ENCODE measurements around the gene NDFIP2.

NDFIP2 gene

DNA sequence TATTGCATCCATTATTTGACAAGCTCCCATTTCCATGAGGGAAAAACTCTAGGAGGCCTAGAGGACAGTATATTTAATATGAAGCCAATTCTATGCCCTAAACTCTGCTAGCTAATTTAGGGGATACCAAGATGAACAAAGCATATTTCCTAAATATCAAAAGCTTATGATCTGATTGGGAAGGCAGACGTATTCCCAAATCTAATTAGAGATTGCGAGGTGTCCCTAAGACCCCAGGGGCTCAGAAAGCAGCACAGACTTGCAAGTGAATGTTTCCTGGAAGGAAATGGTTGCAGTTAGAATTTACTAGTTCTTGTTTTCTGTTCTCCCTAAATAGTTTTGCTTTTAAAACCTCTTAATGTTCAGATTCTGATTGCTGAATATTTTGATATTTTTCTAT lies 30.7 kb downstream of the NDFIP2 start:
- no peak for TF ChIP-seq CTBP1 (IDR thresholded peaks at IDR 0.05; ENCODE audit: borderline replicate concordance)
- no peak for TF ChIP-seq ELF4 (IDR thresholded peaks at IDR 0.05)
- no peak for TF ChIP-seq SP1 (IDR thresholded peaks at IDR 0.05)
- TF ChIP-seq L3MBTL2 (conservative IDR thresholded peaks at IDR 0.05) = no peak
- no peak for TF ChIP-seq FOXK2 (IDR thresholded peaks at IDR 0.05)
- no peak for TF ChIP-seq NFRKB (IDR thresholded peaks at IDR 0.05)
- no peak for TF ChIP-seq ARNT (IDR thresholded peaks at IDR 0.05)
- TF ChIP-seq FOXM1 (IDR thresholded peaks at IDR 0.05; ENCODE audit: borderline replicate concordance) = no peak
- TF ChIP-seq HDGF (IDR thresholded peaks at IDR 0.05; ENCODE audit: borderline replicate concordance) = no peak
- TF ChIP-seq, protein P1, sequence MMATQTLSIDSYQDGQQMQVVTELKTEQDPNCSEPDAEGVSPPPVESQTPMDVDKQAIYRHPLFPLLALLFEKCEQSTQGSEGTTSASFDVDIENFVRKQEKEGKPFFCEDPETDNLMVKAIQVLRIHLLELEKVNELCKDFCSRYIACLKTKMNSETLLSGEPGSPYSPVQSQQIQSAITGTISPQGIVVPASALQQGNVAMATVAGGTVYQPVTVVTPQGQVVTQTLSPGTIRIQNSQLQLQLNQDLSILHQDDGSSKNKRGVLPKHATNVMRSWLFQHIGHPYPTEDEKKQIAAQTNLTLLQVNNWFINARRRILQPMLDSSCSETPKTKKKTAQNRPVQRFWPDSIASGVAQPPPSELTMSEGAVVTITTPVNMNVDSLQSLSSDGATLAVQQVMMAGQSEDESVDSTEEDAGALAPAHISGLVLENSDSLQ (IDR thresholded peaks at IDR 0.05) = no peak
- TF ChIP-seq ZNF384 (IDR thresholded peaks at IDR 0.05) = no peak
- TF ChIP-seq FOXA1 (IDR thresholded peaks at IDR 0.05) = no peak
- TF ChIP-seq SUZ12 (IDR thresholded peaks at IDR 0.05) = no peak
- TF ChIP-seq LEF1 (IDR thresholded peaks at IDR 0.05; ENCODE audit: borderline replicate concordance) = no peak
- TF ChIP-seq BHLHE40 (IDR thresholded peaks at IDR 0.05; ENCODE audit: borderline replicate concordance) = no peak
- TF ChIP-seq TARDBP (IDR thresholded peaks at IDR 0.05) = no peak
- no peak for DNase-seq (ENCODE audit: extremely low spot score)
- POLR2A ChIA-PET = interaction anchor here (1.6 kb wide), 1 partner anchor 31 kb away, joined by 4 read pairs; the partner anchor contains the start of gene NDFIP2
- CTCF ChIA-PET = interaction anchor here (1.1 to 1.2 kb wide), 2 partner anchors 10 to 29 kb away, joined by 3 read pairs; no protein-coding TSS in a partner anchor

DNA sequence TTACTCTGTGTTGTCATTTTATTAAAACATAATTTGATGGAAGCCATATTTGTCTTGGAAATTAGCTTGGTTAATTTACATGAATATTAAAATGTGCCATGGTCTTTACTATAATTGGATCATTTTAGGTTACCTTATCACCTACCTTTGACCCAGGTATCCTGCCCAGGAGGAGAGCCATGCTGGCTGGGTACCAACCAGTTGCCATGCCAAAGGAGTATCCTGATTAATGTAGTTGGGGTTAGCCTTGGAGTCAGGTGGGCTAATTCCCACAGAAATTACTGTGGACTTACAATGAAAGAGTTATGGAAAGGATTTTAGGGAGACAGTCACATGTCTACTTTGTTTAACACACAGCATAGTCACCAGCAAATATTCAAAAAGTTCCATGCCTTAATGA lies 32.0 kb downstream of the NDFIP2 start:
- no peak for DNase-seq (ENCODE audit: extremely low spot score)
- no peak for TF ChIP-seq FOXA1 (IDR thresholded peaks at IDR 0.05)
- TF ChIP-seq NFRKB (IDR thresholded peaks at IDR 0.05) = no peak
- TF ChIP-seq L3MBTL2 (conservative IDR thresholded peaks at IDR 0.05) = no peak
- TF ChIP-seq FOXM1 (IDR thresholded peaks at IDR 0.05; ENCODE audit: borderline replicate concordance) = no peak
- no peak for TF ChIP-seq TARDBP (IDR thresholded peaks at IDR 0.05)
- no peak for TF ChIP-seq ARNT (IDR thresholded peaks at IDR 0.05)
- TF ChIP-seq HDGF (IDR thresholded peaks at IDR 0.05; ENCODE audit: borderline replicate concordance) = no peak
- no peak for TF ChIP-seq BHLHE40 (IDR thresholded peaks at IDR 0.05; ENCODE audit: borderline replicate concordance)
- TF ChIP-seq ZNF384 (IDR thresholded peaks at IDR 0.05) = no peak
- TF ChIP-seq CTBP1 (IDR thresholded peaks at IDR 0.05; ENCODE audit: borderline replicate concordance) = no peak
- TF ChIP-seq ELF4 (IDR thresholded peaks at IDR 0.05) = no peak
- TF ChIP-seq SP1 (IDR thresholded peaks at IDR 0.05) = no peak
- TF ChIP-seq FOXK2 (IDR thresholded peaks at IDR 0.05) = no peak
- TF ChIP-seq, protein P1 (IDR thresholded peaks at IDR 0.05) = no peak
- no peak for TF ChIP-seq SUZ12 (IDR thresholded peaks at IDR 0.05)
- no peak for TF ChIP-seq LEF1 (IDR thresholded peaks at IDR 0.05; ENCODE audit: borderline replicate concordance)
- POLR2A ChIA-PET = no interaction called here
- CTCF ChIA-PET = interaction anchor here (1.1 kb wide), 1 partner anchor 89 kb away, joined by 3 read pairs; no protein-coding TSS in a partner anchor

DNA sequence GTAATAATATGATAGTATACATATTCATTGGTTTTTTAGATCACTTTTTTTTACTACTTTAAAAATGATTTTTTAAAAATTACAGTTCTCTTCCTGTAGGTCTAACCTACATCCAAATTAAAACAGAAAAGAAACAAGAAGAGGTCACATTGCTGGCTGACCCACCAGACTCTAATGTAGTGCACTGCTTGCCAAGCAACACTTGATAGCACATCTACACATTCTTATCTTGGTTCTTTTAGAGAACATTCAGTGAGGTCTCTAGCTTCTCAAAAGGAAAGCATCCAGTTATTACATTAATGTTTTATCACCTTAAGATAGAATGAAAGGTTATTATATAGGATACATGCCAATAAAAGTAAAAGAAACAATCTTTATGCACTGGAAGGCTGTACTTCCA lies 35.6 kb downstream of the NDFIP2 start:
- TF ChIP-seq SP1 (IDR thresholded peaks at IDR 0.05) (no peak), HDGF (IDR thresholded peaks at IDR 0.05; ENCODE audit: borderline replicate concordance) (no peak), FOXM1 (IDR thresholded peaks at IDR 0.05; ENCODE audit: borderline replicate concordance) (no peak), ELF4 (IDR thresholded peaks at IDR 0.05) (no peak), FOXK2 (IDR thresholded peaks at IDR 0.05) (no peak), LEF1 (IDR thresholded peaks at IDR 0.05; ENCODE audit: borderline replicate concordance) (no peak), L3MBTL2 (conservative IDR thresholded peaks at IDR 0.05) (no peak), TARDBP (IDR thresholded peaks at IDR 0.05) (no peak), ARNT (IDR thresholded peaks at IDR 0.05) (no peak), ZNF384 (IDR thresholded peaks at IDR 0.05) (no peak)
- TF ChIP-seq, protein P1 (IDR thresholded peaks at IDR 0.05) = no peak
- POLR2A ChIA-PET = interaction anchor here (1.0 to 2.1 kb wide), 2 partner anchors 10 to 36 kb away, joined by 3 to 7 read pairs; partner anchors contain the start of gene NDFIP2

DNA sequence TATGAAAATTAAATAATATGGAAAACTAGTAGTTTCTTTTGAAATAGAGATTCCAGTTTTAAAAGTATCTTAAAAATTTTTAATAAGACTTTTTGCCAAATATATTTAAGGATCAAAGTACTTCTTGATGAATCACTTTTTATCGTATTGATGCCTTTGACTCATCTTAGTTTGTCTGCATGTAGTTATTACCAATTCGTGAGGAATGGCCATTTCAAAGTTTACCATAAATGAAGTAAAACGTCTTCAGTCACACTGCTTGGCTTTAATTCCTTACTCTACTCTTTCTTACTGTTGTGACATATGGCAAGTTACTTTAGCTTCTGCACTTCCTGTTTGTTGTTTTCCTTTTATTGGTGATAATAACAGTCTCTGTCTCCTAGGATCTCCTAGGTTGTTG lies 38.3 kb downstream of the NDFIP2 start:
- CTCF ChIA-PET = no interaction called here
- POLR2A ChIA-PET = no interaction called here
- no peak for TF ChIP-seq FOXM1 (IDR thresholded peaks at IDR 0.05; ENCODE audit: borderline replicate concordance)
- no peak for TF ChIP-seq ZNF384 (IDR thresholded peaks at IDR 0.05)
- TF ChIP-seq LEF1 (IDR thresholded peaks at IDR 0.05; ENCODE audit: borderline replicate concordance) = no peak
- no peak for TF ChIP-seq NFRKB (IDR thresholded peaks at IDR 0.05)
- TF ChIP-seq SUZ12 (IDR thresholded peaks at IDR 0.05) = no peak
- TF ChIP-seq CTBP1 (IDR thresholded peaks at IDR 0.05; ENCODE audit: borderline replicate concordance) = no peak
- TF ChIP-seq SP1 (IDR thresholded peaks at IDR 0.05) = no peak
- TF ChIP-seq HDGF (IDR thresholded peaks at IDR 0.05; ENCODE audit: borderline replicate concordance) = no peak
- no peak for TF ChIP-seq ARNT (IDR thresholded peaks at IDR 0.05)
- no peak for TF ChIP-seq FOXA1 (IDR thresholded peaks at IDR 0.05)
- no peak for TF ChIP-seq L3MBTL2 (conservative IDR thresholded peaks at IDR 0.05)
- DNase-seq (ENCODE audit: extremely low spot score) = no peak

More for the DNA sequence above, 35.6 kb downstream of the NDFIP2 start:
- DNase-seq (ENCODE audit: extremely low spot score) = no peak
- CTCF ChIA-PET = interaction anchor here (2.2 kb wide), 1 partner anchor 12 kb away, joined by 11 read pairs; no protein-coding TSS in a partner anchor

DNA sequence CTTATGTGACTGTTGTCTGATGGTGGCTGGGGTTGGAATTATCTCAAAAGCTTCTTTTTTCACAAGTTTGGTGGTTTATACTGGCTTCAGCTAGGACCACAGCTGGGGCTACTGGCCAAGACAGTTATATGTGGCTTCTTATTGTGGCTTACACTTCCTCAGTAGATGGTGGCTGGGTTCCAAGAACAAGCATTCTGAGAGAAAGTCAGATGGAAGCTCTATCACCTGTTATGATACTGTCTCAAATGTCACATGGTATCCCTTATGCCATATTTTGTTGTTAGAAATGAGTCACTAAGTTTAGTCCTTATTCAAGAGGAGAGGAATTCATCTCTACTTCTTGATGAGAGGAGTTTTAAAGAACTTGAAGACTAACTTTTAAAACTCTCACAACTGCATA lies 41.6 kb downstream of the NDFIP2 start:
- no peak for DNase-seq (ENCODE audit: extremely low spot score)
- TF ChIP-seq TARDBP (IDR thresholded peaks at IDR 0.05) (no peak), FOXM1 (IDR thresholded peaks at IDR 0.05; ENCODE audit: borderline replicate concordance) (no peak), FOXK2 (IDR thresholded peaks at IDR 0.05) (no peak), LEF1 (IDR thresholded peaks at IDR 0.05; ENCODE audit: borderline replicate concordance) (no peak), HDGF (IDR thresholded peaks at IDR 0.05; ENCODE audit: borderline replicate concordance) (no peak), SP1 (IDR thresholded peaks at IDR 0.05) (no peak), ARNT (IDR thresholded peaks at IDR 0.05) (no peak), BHLHE40 (IDR thresholded peaks at IDR 0.05; ENCODE audit: borderline replicate concordance) (no peak), ZNF384 (IDR thresholded peaks at IDR 0.05) (no peak), ELF4 (IDR thresholded peaks at IDR 0.05) (no peak), FOXA1 (IDR thresholded peaks at IDR 0.05) (no peak), NFRKB (IDR thresholded peaks at IDR 0.05) (no peak)
- TF ChIP-seq, protein P1 (IDR thresholded peaks at IDR 0.05) = no peak
- ChIA-PET POLR2A (no interaction called here), CTCF (interaction anchor here (0.6 kb wide), 1 partner anchor 586 kb away, joined by 3 read pairs; no protein-coding TSS in a partner anchor)

Measured in HEK293T (cell line).